Measurements from ENCODE around the gene APEX1. TPM values are rescaled to one million over a fixed set of nuclear protein-coding genes. Genes with fewer than 3 reads are reported as not detected.

APEX1 gene
- polyA plus RNA-seq, 1 of the 3 experiments (the other 2 are of a cell fraction), result 279 TPM

- no peak overlapping the region for H3K4me3 ChIP-seq (ENCODE audit: low read depth in 2 of 2, low read length in 1 of 2)
- no peaks in the 10 kb centered on the region for H3K4me1 ChIP-seq (ENCODE audit: control insufficient read depth in 1 of 2, insufficient read depth in 2 of 2, low read depth in 1 of 2, low read length in 1 of 2)
- ChIA-PET POLR2A (no interaction called here), CTCF (no interaction called here)
- WGBS (ENCODE audit: low lambda C conversion rate), result 25% methylated on average over 4 of the region's 4 CpGs
- H3K79me2 ChIP-seq (ENCODE audit: insufficient read depth), result no peaks in the 10 kb centered on the region
- no peaks in the 10 kb centered on the region for H4K20me1 ChIP-seq (ENCODE audit: insufficient read depth)
- H3K9me2 ChIP-seq, result no peaks in the 10 kb centered on the region
- no peaks in the 10 kb centered on the region for H3K36me3 ChIP-seq (replicated peaks in 1 of 2; ENCODE audit: control insufficient read depth in 1 of 2, insufficient read depth in 2 of 2, low read length in 1 of 2)
- H3K9ac ChIP-seq, result no peak overlapping the region
- H3F3A ChIP-seq (replicated peaks; ENCODE audit: insufficient read depth), result no peaks in the 10 kb centered on the region
- peaks cover 51% of the 10 kb centered on the region for H3K27me3 ChIP-seq (ENCODE audit: insufficient read depth)
- H2AFZ ChIP-seq (ENCODE audit: low read depth), result no peak overlapping the region
- TF ChIP-seq PBX3 (IDR thresholded peaks at IDR 0.05) (no peak), GABPA (IDR thresholded peaks at IDR 0.05; ENCODE audit: low read depth) (no peak), EP300 (IDR thresholded peaks at IDR 0.05; ENCODE audit: borderline replicate concordance in 1 of 2, low read depth in 1 of 2, low read length in 1 of 2) (no peak), MXI1 (IDR thresholded peaks at IDR 0.05; ENCODE audit: low read depth, low read length) (no peak), ELF1 (IDR thresholded peaks at IDR 0.05) (no peak), JUND (IDR thresholded peaks at IDR 0.05) (no peak), RCOR1 (IDR thresholded peaks at IDR 0.05; ENCODE audit: low read length) (no peak), POLR2AphosphoS5 (IDR thresholded peaks at IDR 0.05; ENCODE audit: low read depth, low read length) (no peak), YY1 (IDR thresholded peaks at IDR 0.05; ENCODE audit: low read depth) (no peak), RXRA (IDR thresholded peaks at IDR 0.05; ENCODE audit: borderline replicate concordance, low read depth) (no peak), MEF2A (IDR thresholded peaks at IDR 0.05; ENCODE audit: borderline replicate concordance, low read depth) (no peak), FOSL2 (IDR thresholded peaks at IDR 0.05; ENCODE audit: borderline replicate concordance, low read depth) (no peak), USF2 (IDR thresholded peaks at IDR 0.05; ENCODE audit: borderline replicate concordance, low read depth, low read length) (no peak), REST (IDR thresholded peaks at IDR 0.05; ENCODE audit: low read depth, low read length) (no peak), CHD2 (IDR thresholded peaks at IDR 0.05; ENCODE audit: low read length, partially characterized antibody) (no peak), FOXM1 (IDR thresholded peaks at IDR 0.05; ENCODE audit: low read depth) (no peak), EZH2phosphoT487 (IDR thresholded peaks at IDR 0.05; ENCODE audit: borderline replicate concordance, low read depth) (no peak), TEAD4 (IDR thresholded peaks at IDR 0.05; ENCODE audit: borderline replicate concordance, insufficient read depth) (no peak), SIN3A (IDR thresholded peaks at IDR 0.05; ENCODE audit: borderline replicate concordance, low read depth, low read length) (no peak), MAX (IDR thresholded peaks at IDR 0.05; ENCODE audit: low read depth) (no peak)
- H3K27ac ChIP-seq (ENCODE audit: low read depth in 2 of 2, low read length in 1 of 2), result no peak overlapping the region
- no peak for DNase-seq
- H3K9me3 ChIP-seq, result no peaks in the 10 kb centered on the region
- no peak overlapping the region for H3K4me2 ChIP-seq
Observed at GRCh38 chr14:20492486-20492885, 37.5 kb downstream of the APEX1 start.

Measured in SK-N-SH (cell line).